Measurements from ENCODE around the gene DYNLT1. TPM values are rescaled to one million over a fixed set of nuclear protein-coding genes. Genes with fewer than 3 reads are reported as not detected.

Gene DYNLT1
- total and polyA plus RNA-seq, 9 donors = 50.0 to 217 (median 103) TPM

GRCh38 chr6:158597565-158597964, 47.0 kb downstream of the DYNLT1 start:
- no peak for DNase-seq
- H3K36me3 ChIP-seq = no peaks in the 10 kb centered on the region
- no peak overlapping the region for H3K27ac ChIP-seq
- no peak overlapping the region for H3K4me3 ChIP-seq
- H3K9me3 ChIP-seq = no peaks in the 10 kb centered on the region
- intact Hi-C loops (cut with DNase I) = no loop called here
- H3K4me1 ChIP-seq (ENCODE audit: insufficient read depth) = no peaks in the 10 kb centered on the region
- no peaks in the 10 kb centered on the region for H3K27me3 ChIP-seq
- WGBS, 3 donors = 94 to 96% (median 94%) methylated on average over 4 of the region's 4 CpGs
- TF ChIP-seq, protein P1, sequence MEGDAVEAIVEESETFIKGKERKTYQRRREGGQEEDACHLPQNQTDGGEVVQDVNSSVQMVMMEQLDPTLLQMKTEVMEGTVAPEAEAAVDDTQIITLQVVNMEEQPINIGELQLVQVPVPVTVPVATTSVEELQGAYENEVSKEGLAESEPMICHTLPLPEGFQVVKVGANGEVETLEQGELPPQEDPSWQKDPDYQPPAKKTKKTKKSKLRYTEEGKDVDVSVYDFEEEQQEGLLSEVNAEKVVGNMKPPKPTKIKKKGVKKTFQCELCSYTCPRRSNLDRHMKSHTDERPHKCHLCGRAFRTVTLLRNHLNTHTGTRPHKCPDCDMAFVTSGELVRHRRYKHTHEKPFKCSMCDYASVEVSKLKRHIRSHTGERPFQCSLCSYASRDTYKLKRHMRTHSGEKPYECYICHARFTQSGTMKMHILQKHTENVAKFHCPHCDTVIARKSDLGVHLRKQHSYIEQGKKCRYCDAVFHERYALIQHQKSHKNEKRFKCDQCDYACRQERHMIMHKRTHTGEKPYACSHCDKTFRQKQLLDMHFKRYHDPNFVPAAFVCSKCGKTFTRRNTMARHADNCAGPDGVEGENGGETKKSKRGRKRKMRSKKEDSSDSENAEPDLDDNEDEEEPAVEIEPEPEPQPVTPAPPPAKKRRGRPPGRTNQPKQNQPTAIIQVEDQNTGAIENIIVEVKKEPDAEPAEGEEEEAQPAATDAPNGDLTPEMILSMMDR (IDR thresholded peaks at IDR 0.05) = no peak
- no peak for TF ChIP-seq POLR2A (IDR thresholded peaks at IDR 0.05)
- TF ChIP-seq EP300 (IDR thresholded peaks at IDR 0.05) = no peak

- no peaks in the 10 kb centered on the region for H3K27me3 ChIP-seq
- 74 to 84% (median 84%) methylated on average over 6 of the region's 6 CpGs for WGBS, 3 donors
- no peak for DNase-seq
- TF ChIP-seq EP300 (IDR thresholded peaks at IDR 0.05) = no peak
- TF ChIP-seq POLR2A (IDR thresholded peaks at IDR 0.05) = no peak
- TF ChIP-seq, protein P1 (IDR thresholded peaks at IDR 0.05) = no peak
- intact Hi-C loops (cut with DNase I) = no loop called here
- no peaks in the 10 kb centered on the region for H3K36me3 ChIP-seq
- H3K4me3 ChIP-seq = no peak overlapping the region
- H3K4me1 ChIP-seq (ENCODE audit: insufficient read depth) = no peaks in the 10 kb centered on the region
- no peaks in the 10 kb centered on the region for H3K9me3 ChIP-seq
- no peak overlapping the region for H3K27ac ChIP-seq
Measured at GRCh38 chr6:158596861-158597260, 47.7 kb downstream of the DYNLT1 start.

DNA sequence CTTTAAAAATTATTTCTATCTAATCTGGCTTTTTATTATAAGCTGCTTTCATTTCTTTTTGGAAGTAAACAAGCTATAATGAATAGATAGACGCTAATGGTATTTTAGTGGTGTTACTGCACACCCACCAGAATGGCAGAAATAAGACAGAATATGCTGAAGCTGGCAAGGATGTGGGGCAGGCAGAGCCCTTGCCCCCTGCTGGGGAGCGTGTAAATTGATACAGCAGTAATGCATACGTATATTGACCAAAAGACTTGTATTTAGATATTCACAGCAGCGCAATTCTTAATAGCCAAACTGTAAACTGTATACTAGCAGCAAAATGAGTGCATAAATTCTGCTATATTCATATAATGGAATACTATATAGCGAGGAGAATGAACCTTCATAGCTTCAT, 49.3 kb downstream of the DYNLT1 start:
- TF ChIP-seq EP300 (IDR thresholded peaks at IDR 0.05) (no peak), POLR2A (IDR thresholded peaks at IDR 0.05) (no peak)
- TF ChIP-seq, protein P1 (IDR thresholded peaks at IDR 0.05) = no peak
- Histone ChIP-seq H3K9me3 (no peaks in the 10 kb centered on the region), H3K4me3 (no peak overlapping the region), H3K27me3 (no peaks in the 10 kb centered on the region), H3K36me3 (no peaks in the 10 kb centered on the region), H3K27ac (no peak overlapping the region), H3K4me1 (ENCODE audit: insufficient read depth) (no peaks in the 10 kb centered on the region)
- WGBS, 3 donors = 87 to 94% (median 93%) methylated on average over 5 of the region's 5 CpGs
- intact Hi-C loops (cut with DNase I) = no loop called here
- no peak for DNase-seq

- Histone ChIP-seq H3K27me3 (no peaks in the 10 kb centered on the region), H3K9me3 (no peaks in the 10 kb centered on the region), H3K27ac (no peak overlapping the region), H3K36me3 (no peaks in the 10 kb centered on the region), H3K4me3 (no peak overlapping the region), H3K4me1 (ENCODE audit: insufficient read depth) (no peaks in the 10 kb centered on the region)
- TF ChIP-seq, protein P1 (IDR thresholded peaks at IDR 0.05) = no peak
- TF ChIP-seq EP300 (IDR thresholded peaks at IDR 0.05) = no peak
- no peak for TF ChIP-seq POLR2A (IDR thresholded peaks at IDR 0.05)
- intact Hi-C loops (cut with DNase I) = no loop called here
- WGBS, 3 donors = 57 to 78% (median 67%) methylated on average over 3 of the region's 3 CpGs
- DNase-seq = no peak
Measured at GRCh38 chr6:158593670-158594069, 50.9 kb downstream of the DYNLT1 start.

Measured in ovary (tissue), 9 donors.